ENCODE data around the gene PTRH1. TPM values are rescaled to one million over a fixed set of nuclear protein-coding genes. Genes with fewer than 3 reads are reported as not detected.

Gene PTRH1
- total RNA-seq, 1 donor from 2014 or later: 11.9 TPM

- H3K4me3 Mint-ChIP-seq (ENCODE audit: low read depth): no peak overlapping the region
- peaks cover 11% of the 10 kb centered on the region for H3K4me1 Mint-ChIP-seq (ENCODE audit: low read depth)
- H3K27ac Mint-ChIP-seq: no peak overlapping the region
- no peak for DNase-seq (ENCODE audit: low spot score, unreplicated experiment)
- no peaks in the 10 kb centered on the region for H3K36me3 Mint-ChIP-seq (ENCODE audit: insufficient read depth)
- no peak for TF ChIP-seq CTCF (IDR thresholded peaks at IDR 0.05; ENCODE audit: unreplicated experiment)
- no peaks in the 10 kb centered on the region for H3K27me3 Mint-ChIP-seq
- H3K9me3 Mint-ChIP-seq (ENCODE audit: low read depth): no peaks in the 10 kb centered on the region
Measured at GRCh38 chr9:127698386-127698785, 17.1 kb downstream of the PTRH1 start.

- Mint-ChIP-seq H3K36me3 (ENCODE audit: insufficient read depth) (no peaks in the 10 kb centered on the region), H3K9me3 (ENCODE audit: low read depth) (no peaks in the 10 kb centered on the region), H3K4me3 (ENCODE audit: low read depth) (no peak overlapping the region), H3K27ac (no peak overlapping the region), H3K27me3 (no peaks in the 10 kb centered on the region), H3K4me1 (ENCODE audit: low read depth) (peaks cover 11% of the 10 kb centered on the region)
- no peak for DNase-seq (ENCODE audit: low spot score, unreplicated experiment)
- TF ChIP-seq CTCF (IDR thresholded peaks at IDR 0.05; ENCODE audit: unreplicated experiment): no peak
Measured at GRCh38 chr9:127697575-127697974, 17.9 kb downstream of the PTRH1 start.

GRCh38 chr9:127694890-127695720 is 20.4 kb downstream of the PTRH1 start:
- H3K4me1 Mint-ChIP-seq (ENCODE audit: low read depth): peaks cover 3% of the 10 kb centered on the region

GRCh38 chr9:127693697-127694096 is 21.8 kb downstream of the PTRH1 start:
- H3K4me3 Mint-ChIP-seq (ENCODE audit: low read depth): no peak overlapping the region
- H3K4me1 Mint-ChIP-seq (ENCODE audit: low read depth): peaks cover 3% of the 10 kb centered on the region
- DNase-seq (ENCODE audit: low spot score, unreplicated experiment): no peak
- no peaks in the 10 kb centered on the region for H3K27me3 Mint-ChIP-seq
- H3K27ac Mint-ChIP-seq: no peak overlapping the region
- peaks cover 2% of the 10 kb centered on the region for H3K36me3 Mint-ChIP-seq (ENCODE audit: insufficient read depth)
- H3K9me3 Mint-ChIP-seq (ENCODE audit: low read depth): no peaks in the 10 kb centered on the region
- no peak for TF ChIP-seq CTCF (IDR thresholded peaks at IDR 0.05; ENCODE audit: unreplicated experiment)

More at GRCh38 chr9:127694890-127695720, 20.4 kb downstream of the PTRH1 start:
- no peak overlapping the region for H3K4me3 Mint-ChIP-seq (ENCODE audit: low read depth)
- DNase-seq (ENCODE audit: low spot score, unreplicated experiment): no peak
- H3K27me3 Mint-ChIP-seq: no peaks in the 10 kb centered on the region
- no peak overlapping the region for H3K27ac Mint-ChIP-seq
- no peaks in the 10 kb centered on the region for H3K9me3 Mint-ChIP-seq (ENCODE audit: low read depth)
- H3K36me3 Mint-ChIP-seq (ENCODE audit: insufficient read depth): peaks cover 2% of the 10 kb centered on the region
- no peak for TF ChIP-seq CTCF (IDR thresholded peaks at IDR 0.05; ENCODE audit: unreplicated experiment)

- Mint-ChIP-seq H3K4me3 (ENCODE audit: low read depth) (no peak overlapping the region), H3K4me1 (ENCODE audit: low read depth) (peaks cover 3% of the 10 kb centered on the region), H3K36me3 (ENCODE audit: insufficient read depth) (peaks cover 2% of the 10 kb centered on the region), H3K27ac (no peak overlapping the region), H3K27me3 (no peaks in the 10 kb centered on the region), H3K9me3 (ENCODE audit: low read depth) (no peaks in the 10 kb centered on the region)
- DNase-seq (ENCODE audit: low spot score, unreplicated experiment): no peak
- TF ChIP-seq CTCF (IDR thresholded peaks at IDR 0.05; ENCODE audit: unreplicated experiment): no peak
Measured at GRCh38 chr9:127693143-127693542, 22.3 kb downstream of the PTRH1 start.

All from progenitor cell of endocrine pancreas (in vitro differentiated cells).